Parathyroid adenoma (tissue), 2 donors: Measurements from ENCODE around the gene FBXO22.
"Not testable (repeated sequence)": the region's sequence is repeated elsewhere in the genome, so short reads cannot be mapped to it uniquely, and the experiment has no call there.

ENCODE experiments used
- H2AFZ ChIP-seq: fragments of 300-600 bp; sonication (generic); one replicate; pipeline ENCODE4 v1.7.0; 2017; ENCODE audit warnings: antibody characterized with exemption, mild to moderate bottlenecking
- H3K27ac ChIP-seq: fragments of 300-600 bp; sonication (generic); one replicate; pipeline ENCODE4 v1.7.0; 2017
- H3K27me3 ChIP-seq: fragments of 300-600 bp; sonication (generic); one replicate; pipeline ENCODE4 v1.7.0; 2017; ENCODE audit warnings: low read length; ENCODE audit not compliant: control insufficient read depth, insufficient read depth
- H3K36me3 ChIP-seq: fragments of 300-600 bp; sonication (generic); one replicate; pipeline ENCODE4 v1.7.0; 2017; ENCODE audit warnings: low read length; ENCODE audit not compliant: control insufficient read depth, insufficient read depth
- H3K4me1 ChIP-seq: fragments of 300-600 bp; sonication (generic); one replicate; pipeline ENCODE4 v1.7.0; 2017; ENCODE audit warnings: control low read depth
- H3K4me2 ChIP-seq: fragments of 300-600 bp; sonication (generic); one replicate; pipeline ENCODE4 v1.7.0; 2017; ENCODE audit warnings: low read length
- H3K4me3 ChIP-seq: fragments of 300-600 bp; sonication (generic); one replicate; pipeline ENCODE4 v1.7.0; 2017; ENCODE audit warnings: low read depth, low read length
- H3K79me2 ChIP-seq: fragments of 300-600 bp; sonication (generic); one replicate; pipeline ENCODE4 v1.7.0; 2017; ENCODE audit warnings: control low read depth
- H3K9ac ChIP-seq: fragments of 300-600 bp; sonication (generic); one replicate; pipeline ENCODE4 v1.7.0; 2017; ENCODE audit warnings: mild to moderate bottlenecking
- H3K9me3 ChIP-seq: fragments of 300-600 bp; sonication (generic); one replicate; pipeline ENCODE4 v1.7.0; 2017; ENCODE audit warnings: low read length; ENCODE audit not compliant: control insufficient read depth
- TF ChIP-seq, protein P1 (sequence below): fragments of 300-600 bp; sonication (generic); IDR thresholded peaks from one replicate; pipeline ENCODE4 v1.7.0; 2017; ENCODE audit warnings: antibody characterized with exemption, mild to moderate bottlenecking
- donor health status: primary hyperparathyroidism.

Gene FBXO22

DNA sequence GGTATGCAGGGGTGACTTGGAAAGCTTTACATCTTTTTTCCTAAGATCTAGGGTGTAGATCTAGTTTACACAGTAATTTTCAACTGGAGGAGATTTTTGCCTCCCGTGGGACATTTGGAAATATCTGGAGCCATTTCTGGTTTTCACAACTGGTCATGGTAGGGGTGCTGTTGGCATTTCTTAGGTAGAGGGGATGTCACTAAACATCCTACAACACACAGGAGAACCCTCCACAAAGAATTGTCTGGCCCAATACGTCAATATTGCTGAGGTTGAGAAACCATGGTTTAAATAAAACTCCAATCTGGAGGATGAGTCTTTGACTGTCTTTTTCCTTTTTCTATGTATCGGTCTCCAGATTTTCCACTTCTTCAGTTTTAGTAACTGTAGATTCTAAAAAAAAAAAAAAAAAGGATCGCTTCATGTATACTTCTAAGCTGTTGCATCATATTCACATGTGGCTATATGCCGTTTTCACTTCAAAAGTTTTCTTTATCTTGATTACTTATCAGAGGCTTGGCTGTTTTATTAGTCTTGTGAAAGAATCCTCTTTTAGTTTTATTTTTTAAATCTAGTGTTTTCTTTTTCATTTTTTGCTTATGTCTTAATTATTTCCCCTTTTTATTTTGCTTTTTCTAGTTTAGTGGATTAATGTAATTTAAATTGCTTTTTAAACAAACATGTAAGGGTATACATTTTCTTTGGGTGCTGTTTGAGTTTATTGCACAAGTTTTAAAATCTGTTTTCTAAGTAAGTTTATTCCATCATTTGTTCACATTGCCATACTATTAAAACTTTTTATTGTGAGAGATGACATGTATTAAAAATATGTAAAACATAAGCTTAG, 39.2 kb upstream of the FBXO22 start:
- no peak overlapping the region for H3K4me3 ChIP-seq
- no peak overlapping the region for H2AFZ ChIP-seq
- TF ChIP-seq, protein P1, sequence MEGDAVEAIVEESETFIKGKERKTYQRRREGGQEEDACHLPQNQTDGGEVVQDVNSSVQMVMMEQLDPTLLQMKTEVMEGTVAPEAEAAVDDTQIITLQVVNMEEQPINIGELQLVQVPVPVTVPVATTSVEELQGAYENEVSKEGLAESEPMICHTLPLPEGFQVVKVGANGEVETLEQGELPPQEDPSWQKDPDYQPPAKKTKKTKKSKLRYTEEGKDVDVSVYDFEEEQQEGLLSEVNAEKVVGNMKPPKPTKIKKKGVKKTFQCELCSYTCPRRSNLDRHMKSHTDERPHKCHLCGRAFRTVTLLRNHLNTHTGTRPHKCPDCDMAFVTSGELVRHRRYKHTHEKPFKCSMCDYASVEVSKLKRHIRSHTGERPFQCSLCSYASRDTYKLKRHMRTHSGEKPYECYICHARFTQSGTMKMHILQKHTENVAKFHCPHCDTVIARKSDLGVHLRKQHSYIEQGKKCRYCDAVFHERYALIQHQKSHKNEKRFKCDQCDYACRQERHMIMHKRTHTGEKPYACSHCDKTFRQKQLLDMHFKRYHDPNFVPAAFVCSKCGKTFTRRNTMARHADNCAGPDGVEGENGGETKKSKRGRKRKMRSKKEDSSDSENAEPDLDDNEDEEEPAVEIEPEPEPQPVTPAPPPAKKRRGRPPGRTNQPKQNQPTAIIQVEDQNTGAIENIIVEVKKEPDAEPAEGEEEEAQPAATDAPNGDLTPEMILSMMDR, result no peak
- no peaks in the 10 kb centered on the region for H3K79me2 ChIP-seq
- H3K4me2 ChIP-seq, result no peak overlapping the region
- no peaks in the 10 kb centered on the region for H3K36me3 ChIP-seq
- no peak overlapping the region for H3K27ac ChIP-seq
- H3K9me3 ChIP-seq, result no peaks in the 10 kb centered on the region
- no peak overlapping the region for H3K9ac ChIP-seq
- no peaks in the 10 kb centered on the region for H3K27me3 ChIP-seq
- no peaks in the 10 kb centered on the region for H3K4me1 ChIP-seq

DNA sequence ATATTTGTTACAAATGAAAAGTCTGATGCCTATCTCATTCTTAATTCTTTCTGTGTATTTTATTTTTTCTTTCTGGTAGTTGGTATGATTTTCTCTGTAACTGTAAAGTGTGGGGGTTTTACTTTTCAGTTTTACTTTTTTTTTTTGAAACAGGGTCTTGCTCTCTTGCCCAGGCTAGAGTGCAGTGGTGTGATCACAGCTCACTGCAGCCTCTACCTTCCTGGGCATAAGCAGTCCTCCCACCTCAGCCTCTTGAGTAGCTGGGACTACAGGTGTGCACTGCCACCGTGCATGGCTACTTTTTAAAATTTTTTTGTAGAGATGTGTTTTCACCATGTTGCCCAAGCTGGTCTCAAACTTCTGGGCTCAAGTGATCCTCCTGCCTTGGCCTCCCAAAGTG, 37.6 kb upstream of the FBXO22 start:
- not testable (repeated sequence) for H3K4me3 ChIP-seq, H3K4me1 ChIP-seq, H3K27ac ChIP-seq, H3K9ac ChIP-seq, H3K9me3 ChIP-seq, H3K4me2 ChIP-seq, H3K27me3 ChIP-seq, H2AFZ ChIP-seq, H3K36me3 ChIP-seq, H3K79me2 ChIP-seq

DNA sequence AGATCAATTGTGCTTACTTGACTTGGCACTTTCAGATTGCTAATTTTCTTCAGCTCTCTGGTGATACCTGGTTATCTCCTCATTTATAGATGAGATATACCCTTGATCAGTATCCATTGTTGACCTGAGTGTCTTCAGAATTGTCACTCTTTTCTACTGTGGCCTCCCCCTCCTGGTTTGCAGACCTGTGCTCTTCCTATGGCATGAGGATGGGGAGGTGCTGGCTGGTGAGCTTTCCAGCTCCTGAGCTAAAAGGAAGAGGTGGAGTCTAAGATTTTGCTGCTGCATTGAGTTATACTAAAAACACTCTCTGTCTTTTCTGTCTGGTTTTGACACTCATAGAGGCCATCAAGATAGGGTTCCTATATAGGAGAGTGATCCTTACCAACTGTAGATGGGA, 36.8 kb upstream of the FBXO22 start:
- Histone ChIP-seq H3K79me2 (no peaks in the 10 kb centered on the region), H3K9me3 (no peaks in the 10 kb centered on the region), H3K27me3 (no peaks in the 10 kb centered on the region), H3K4me2 (no peak overlapping the region), H3K27ac (no peak overlapping the region), H2AFZ (no peak overlapping the region), H3K36me3 (no peaks in the 10 kb centered on the region), H3K9ac (no peak overlapping the region), H3K4me3 (no peak overlapping the region), H3K4me1 (no peaks in the 10 kb centered on the region)
- TF ChIP-seq, protein P1, result no peak

DNA sequence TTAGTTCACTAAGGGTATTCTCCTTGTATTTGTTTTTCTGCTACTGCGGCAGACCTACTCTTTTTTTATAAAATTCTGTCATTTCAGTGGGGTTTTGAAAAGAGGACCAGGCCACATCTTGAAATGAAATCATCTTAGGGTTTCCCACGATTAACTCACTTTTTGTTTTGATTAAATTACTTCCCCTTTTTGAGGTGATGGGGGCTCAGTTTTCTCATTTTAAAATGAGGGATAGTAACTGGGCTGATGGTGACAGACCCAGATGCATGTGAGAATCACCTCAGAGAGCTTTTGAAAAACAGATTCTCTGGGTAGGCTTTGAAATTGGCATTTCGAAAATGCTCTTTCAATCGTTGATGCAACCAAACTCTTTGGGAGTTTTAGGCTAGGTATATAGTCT, 36.2 kb upstream of the FBXO22 start:
- H3K4me2 ChIP-seq, result no peak overlapping the region
- no peaks in the 10 kb centered on the region for H3K27me3 ChIP-seq
- no peaks in the 10 kb centered on the region for H3K79me2 ChIP-seq
- no peak overlapping the region for H3K9ac ChIP-seq
- H3K4me1 ChIP-seq, result no peaks in the 10 kb centered on the region
- H3K36me3 ChIP-seq, result no peaks in the 10 kb centered on the region
- H2AFZ ChIP-seq, result no peak overlapping the region
- no peak overlapping the region for H3K27ac ChIP-seq
- H3K4me3 ChIP-seq, result no peak overlapping the region
- H3K9me3 ChIP-seq, result no peaks in the 10 kb centered on the region
- TF ChIP-seq, protein P1, result no peak

DNA sequence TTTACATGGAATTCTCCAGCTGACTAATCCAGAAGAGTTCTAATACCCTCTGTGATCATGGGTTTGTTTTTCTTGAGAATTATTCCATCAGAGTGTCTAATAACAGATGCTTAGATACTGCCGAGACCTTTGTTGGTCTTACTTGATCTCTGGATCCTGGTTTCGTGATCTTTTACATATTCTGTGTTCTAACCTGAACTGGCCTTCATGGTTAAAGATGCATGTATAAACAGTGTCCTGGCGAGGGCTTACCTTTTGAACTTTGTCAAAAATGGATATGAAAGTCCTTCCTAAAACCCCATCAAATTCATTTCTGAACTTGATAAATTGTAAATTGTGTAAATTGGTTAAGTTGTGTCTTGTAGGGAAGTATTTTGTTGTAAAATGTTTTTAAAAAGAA, 35.7 kb upstream of the FBXO22 start:
- H3K9ac ChIP-seq, result no peak overlapping the region
- H3K27me3 ChIP-seq, result no peaks in the 10 kb centered on the region
- no peaks in the 10 kb centered on the region for H3K9me3 ChIP-seq
- H3K79me2 ChIP-seq, result no peaks in the 10 kb centered on the region
- H3K27ac ChIP-seq, result no peak overlapping the region
- no peaks in the 10 kb centered on the region for H3K36me3 ChIP-seq
- H2AFZ ChIP-seq, result no peak overlapping the region
- no peak overlapping the region for H3K4me2 ChIP-seq
- no peak overlapping the region for H3K4me3 ChIP-seq
- TF ChIP-seq, protein P1, result no peak
- H3K4me1 ChIP-seq, result no peaks in the 10 kb centered on the region
